OCI-LY1 (cell line): ENCODE data around the gene PCDH15.

Experiments
- H2AFZ ChIP-seq: fragments of 200-600 bp; sonication (generic), shearing (Covaris generic); 2 replicates; pipeline ENCODE4 v1.6.0; 2014; ENCODE audit warnings: antibody characterized with exemption, mild to moderate bottlenecking, low read length
- H3F3A ChIP-seq: fragments of 200-600 bp; sonication (generic), shearing (Covaris generic); 2 replicates; pipeline ENCODE4 v1.6.0; 2014; ENCODE audit warnings: mild to moderate bottlenecking, antibody characterized with exemption, low read length, moderate library complexity; ENCODE audit not compliant: insufficient read depth
- H3K27ac ChIP-seq: fragments of 200-600 bp; sonication (generic); 2 replicates; pipeline ENCODE4 v1.5.1; 2014; ENCODE audit warnings: low read length, mixed run types, mild to moderate bottlenecking, low read depth; ENCODE audit not compliant: poor library complexity, severe bottlenecking
- H3K27me3 ChIP-seq: fragments of 200-600 bp; sonication (generic); 2 replicates; pipeline ENCODE4 v1.6.0; 2014; ENCODE audit warnings: antibody characterized with exemption, mild to moderate bottlenecking, low read length, moderate library complexity; ENCODE audit not compliant: insufficient read depth
- H3K36me3 ChIP-seq: fragments of 200-600 bp; sonication (generic); 2 replicates; pipeline ENCODE4 v1.6.1; 2014; ENCODE audit warnings: mild to moderate bottlenecking, antibody characterized with exemption, low read length, moderate library complexity, mixed read lengths; ENCODE audit not compliant: insufficient read depth
- H3K4me1 ChIP-seq: fragments of 200-600 bp; sonication (generic); 2 replicates; pipeline ENCODE4 v1.5.1; 2014; ENCODE audit warnings: mild to moderate bottlenecking, low read length, moderate library complexity; ENCODE audit not compliant: insufficient read depth, severe bottlenecking
- H3K4me2 ChIP-seq: fragments of 200-600 bp; sonication (generic), shearing (Covaris generic); 2 replicates; pipeline ENCODE4 v1.6.1; 2014; ENCODE audit warnings: low read length
- H3K4me3 ChIP-seq: fragments of 200-600 bp; sonication (generic); 2 replicates; pipeline ENCODE4 v1.5.1; 2014; ENCODE audit warnings: low read length, low read depth, mild to moderate bottlenecking, mixed read lengths; ENCODE audit not compliant: poor library complexity, severe bottlenecking
- H3K79me2 ChIP-seq: fragments of 200-600 bp; shearing (Covaris generic); 2 replicates; pipeline ENCODE4 v1.6.1; 2016; ENCODE audit warnings: mixed run types, low read length, mixed read lengths; ENCODE audit not compliant: insufficient read depth
- H3K9ac ChIP-seq: fragments of 200-600 bp; sonication (generic), shearing (Covaris generic); 2 replicates; pipeline ENCODE4 v1.6.1; 2014; ENCODE audit warnings: mild to moderate bottlenecking, low read length, mixed read lengths
- H3K9me2 ChIP-seq: fragments of 200-600 bp; sonication (generic), shearing (Covaris generic); 2 replicates; pipeline ENCODE4 v1.6.1; 2014; ENCODE audit warnings: low read depth, mild to moderate bottlenecking, low read length, mixed read lengths
- H3K9me3 ChIP-seq: fragments of 200-600 bp; shearing (Covaris generic); 2 replicates; pipeline ENCODE4 v1.6.1; 2014; ENCODE audit warnings: low read length, mixed read lengths
- H4K20me1 ChIP-seq: fragments of 200-600 bp; sonication (generic), shearing (Covaris generic); 2 replicates; pipeline ENCODE4 v1.6.0; 2016; ENCODE audit warnings: mild to moderate bottlenecking, low read length; ENCODE audit not compliant: insufficient read depth
- EZH2 ChIP-seq: fragments of 200-600 bp; sonication (generic), shearing (Covaris generic); IDR thresholded peaks from 2 replicates; pipeline ENCODE4 v1.8.0; 2017; ENCODE audit warnings: borderline replicate concordance, mixed run types, mild to moderate bottlenecking, antibody characterized with exemption, low read length, moderate library complexity, mixed read lengths
- TF ChIP-seq, protein P1 (sequence below): fragments of 200-600 bp; sonication (generic), shearing (Covaris generic); IDR thresholded peaks from 2 replicates; pipeline ENCODE4 v1.5.1; 2017; ENCODE audit warnings: mild to moderate bottlenecking, antibody characterized with exemption, low read length, moderate library complexity, mixed read lengths

Gene PCDH15

DNA sequence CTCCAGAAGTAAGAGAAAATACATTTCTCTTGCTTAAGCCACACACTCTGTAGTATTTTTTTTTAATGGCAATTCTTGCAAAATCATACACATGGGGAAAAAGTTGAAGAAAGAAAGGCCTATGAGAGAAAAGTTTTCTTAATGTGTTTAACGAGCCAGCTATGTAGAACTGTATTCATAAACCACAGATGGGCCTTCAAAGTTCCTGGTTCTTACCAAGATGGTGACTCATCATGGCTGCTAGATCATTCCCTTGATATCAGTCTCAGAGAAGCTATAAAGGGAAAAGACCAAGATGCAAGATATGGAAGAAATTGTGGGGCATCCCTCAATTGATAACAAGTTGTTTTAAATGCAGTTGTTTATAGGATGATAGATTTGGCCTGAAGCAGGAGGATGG is 1035.7 kb downstream of the PCDH15 start:
- H3K4me3 ChIP-seq: no peak overlapping the region
- no peak overlapping the region for H2AFZ ChIP-seq
- TF ChIP-seq, protein P1, sequence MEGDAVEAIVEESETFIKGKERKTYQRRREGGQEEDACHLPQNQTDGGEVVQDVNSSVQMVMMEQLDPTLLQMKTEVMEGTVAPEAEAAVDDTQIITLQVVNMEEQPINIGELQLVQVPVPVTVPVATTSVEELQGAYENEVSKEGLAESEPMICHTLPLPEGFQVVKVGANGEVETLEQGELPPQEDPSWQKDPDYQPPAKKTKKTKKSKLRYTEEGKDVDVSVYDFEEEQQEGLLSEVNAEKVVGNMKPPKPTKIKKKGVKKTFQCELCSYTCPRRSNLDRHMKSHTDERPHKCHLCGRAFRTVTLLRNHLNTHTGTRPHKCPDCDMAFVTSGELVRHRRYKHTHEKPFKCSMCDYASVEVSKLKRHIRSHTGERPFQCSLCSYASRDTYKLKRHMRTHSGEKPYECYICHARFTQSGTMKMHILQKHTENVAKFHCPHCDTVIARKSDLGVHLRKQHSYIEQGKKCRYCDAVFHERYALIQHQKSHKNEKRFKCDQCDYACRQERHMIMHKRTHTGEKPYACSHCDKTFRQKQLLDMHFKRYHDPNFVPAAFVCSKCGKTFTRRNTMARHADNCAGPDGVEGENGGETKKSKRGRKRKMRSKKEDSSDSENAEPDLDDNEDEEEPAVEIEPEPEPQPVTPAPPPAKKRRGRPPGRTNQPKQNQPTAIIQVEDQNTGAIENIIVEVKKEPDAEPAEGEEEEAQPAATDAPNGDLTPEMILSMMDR: no peak
- no peak for TF ChIP-seq EZH2
- no peaks in the 10 kb centered on the region for H3K27me3 ChIP-seq
- no peak overlapping the region for H3K4me2 ChIP-seq
- H3K27ac ChIP-seq: no peak overlapping the region
- H4K20me1 ChIP-seq: no peaks in the 10 kb centered on the region
- H3K9me3 ChIP-seq: no peaks in the 10 kb centered on the region
- H3K36me3 ChIP-seq: no peaks in the 10 kb centered on the region
- no peaks in the 10 kb centered on the region for H3K9me2 ChIP-seq
- H3K79me2 ChIP-seq: no peaks in the 10 kb centered on the region
- H3K9ac ChIP-seq: no peak overlapping the region
- no peaks in the 10 kb centered on the region for H3F3A ChIP-seq
- H3K4me1 ChIP-seq: no peaks in the 10 kb centered on the region

DNA sequence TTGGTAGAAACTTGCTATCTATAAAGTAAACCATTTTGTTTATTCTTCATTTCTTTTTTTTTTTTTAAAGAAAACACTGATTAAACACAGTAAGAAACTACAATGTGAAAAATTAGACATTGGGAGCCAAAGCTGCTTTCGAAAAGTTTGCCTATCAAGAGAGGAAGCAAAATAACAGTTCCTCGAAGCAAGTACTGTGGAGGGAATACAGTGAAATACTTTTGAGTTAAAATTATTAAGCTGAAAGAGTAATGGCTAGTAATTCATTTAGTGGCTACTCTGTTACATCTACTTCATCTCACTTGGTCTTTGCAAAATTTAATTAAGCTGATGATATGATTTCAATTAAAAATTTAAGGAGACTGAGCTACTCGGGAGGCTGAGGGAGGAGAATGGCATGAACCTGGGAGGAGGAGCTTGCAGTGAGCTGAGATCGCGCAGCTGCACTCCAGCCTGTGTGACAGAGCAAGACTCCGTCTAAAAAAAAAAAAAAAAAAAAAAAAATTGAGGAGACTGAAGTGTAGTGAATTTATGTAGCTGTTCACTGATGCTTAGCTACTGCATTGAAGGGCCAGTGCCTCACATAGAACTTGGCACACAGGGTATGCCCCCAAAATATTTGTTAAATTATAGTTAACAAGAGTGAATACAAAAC is 1046.3 kb downstream of the PCDH15 start:
- H4K20me1 ChIP-seq: no peaks in the 10 kb centered on the region
- no peak for TF ChIP-seq EZH2
- TF ChIP-seq, protein P1: no peak
- no peaks in the 10 kb centered on the region for H3K4me1 ChIP-seq
- no peaks in the 10 kb centered on the region for H3K9me2 ChIP-seq
- H3K27me3 ChIP-seq: no peaks in the 10 kb centered on the region
- no peaks in the 10 kb centered on the region for H3K9me3 ChIP-seq
- H3K9ac ChIP-seq: no peak overlapping the region
- no peak overlapping the region for H3K4me2 ChIP-seq
- H3K4me3 ChIP-seq: no peak overlapping the region
- no peak overlapping the region for H3K27ac ChIP-seq
- no peak overlapping the region for H2AFZ ChIP-seq
- H3K36me3 ChIP-seq: no peaks in the 10 kb centered on the region
- H3K79me2 ChIP-seq: no peaks in the 10 kb centered on the region
- H3F3A ChIP-seq: no peaks in the 10 kb centered on the region
